Activated T-helper 2 cell treated with anti-CD3 and anti-CD28 coated beads, Interferon-gamma antibody, Interleukin-2, Interleukin-4, amounts not matched to agents 10 μg/mL and 5 μg/mL and 100 μg/mL, durations not matched to agents 14 hours and 24 hours and 36 hours (primary cell): ENCODE results near the gene SGCD. TPM values are rescaled to one million over a fixed set of nuclear protein-coding genes. Genes with fewer than 3 reads are reported as not detected.

ENCODE experiments used
- DNase-seq: peaks from one replicate; pipeline ENCODE4 v3.0.0; 2021; ENCODE audit warnings: low spot score
- H3K27ac Mint-ChIP-seq: one replicate; pipeline ENCODE4 v1.8.0; 2021; ENCODE audit warnings: mixed read lengths
- H3K27me3 Mint-ChIP-seq: one replicate; pipeline ENCODE4 v1.8.0; 2021; ENCODE audit warnings: low read depth, mixed read lengths
- H3K36me3 Mint-ChIP-seq: one replicate; pipeline ENCODE4 v1.8.0; 2021; ENCODE audit warnings: low read depth, mixed read lengths
- H3K4me1 Mint-ChIP-seq: one replicate; pipeline ENCODE4 v1.8.0; 2021; ENCODE audit warnings: low read depth, mixed read lengths
- H3K4me3 Mint-ChIP-seq: one replicate; pipeline ENCODE4 v1.8.0; 2021; ENCODE audit warnings: low read depth, mild to moderate bottlenecking, moderate library complexity, mixed read lengths
- H3K9me3 Mint-ChIP-seq: one replicate; pipeline ENCODE4 v1.8.0; 2021; ENCODE audit warnings: mixed read lengths
- intact Hi-C: fragments of 100-400 bp; cut with micrococcal nuclease; formaldehyde crosslinking; loops from one replicate; pipeline ENCODE4 v1.15.1; 2023
- total RNA-seq: library from RNA; stranded (reverse); gene quantifications from 2 replicates; pipeline ENCODE4 v1.2.3, GENCODE V29; 2022

SGCD gene
- total RNA-seq, 1 donor from 2014 or later: not detected

DNA sequence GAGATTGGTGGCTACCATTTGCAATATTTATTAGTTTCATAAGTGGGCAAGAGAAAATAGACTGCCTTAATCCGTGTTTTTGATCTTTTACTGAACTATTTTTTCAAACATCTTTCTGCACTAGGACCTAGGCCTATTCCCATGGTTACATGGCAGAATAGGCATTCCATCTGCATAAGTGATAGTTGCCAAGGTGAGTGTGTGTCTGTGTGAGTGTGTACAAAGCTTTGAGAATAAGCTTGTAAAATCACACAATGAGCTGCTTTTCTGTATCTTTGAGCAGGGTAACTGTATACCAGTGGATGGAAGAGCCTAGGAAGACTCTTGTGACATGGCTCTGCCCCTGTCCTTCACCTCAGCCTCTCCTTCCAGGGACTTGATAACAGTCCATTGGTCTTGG is 92.7 kb downstream of the SGCD start:
- intact Hi-C loops: loop anchor here (10.0 kb wide), 1 partner anchor 715 kb away; no protein-coding TSS in a partner anchor
- Mint-ChIP-seq H3K27ac (no peak overlapping the region), H3K36me3 (no peaks in the 10 kb centered on the region), H3K9me3 (no peaks in the 10 kb centered on the region), H3K27me3 (no peaks in the 10 kb centered on the region), H3K4me1 (no peaks in the 10 kb centered on the region), H3K4me3 (no peak overlapping the region)
- no peak for DNase-seq

DNA sequence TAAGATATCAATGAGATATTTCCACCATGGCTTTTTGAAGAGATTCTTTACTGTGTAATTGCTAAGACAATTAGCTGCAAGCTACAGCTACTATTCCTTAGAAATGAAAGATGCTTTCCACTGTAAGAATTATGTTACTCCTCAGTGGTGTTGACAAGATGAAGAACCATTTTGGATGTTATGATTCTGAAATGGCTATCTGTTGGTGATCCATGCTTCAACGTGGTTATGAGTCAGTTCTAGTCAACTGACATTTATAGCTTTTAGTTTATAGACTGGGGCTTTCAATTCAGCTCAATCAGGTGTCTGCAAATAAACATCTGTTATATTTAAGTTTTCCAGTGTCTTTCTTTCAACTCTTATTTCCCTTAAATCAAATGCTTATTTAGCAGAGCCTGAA is 93.7 kb downstream of the SGCD start:
- no peaks in the 10 kb centered on the region for H3K27me3 Mint-ChIP-seq
- no peak for DNase-seq
- no peaks in the 10 kb centered on the region for H3K9me3 Mint-ChIP-seq
- H3K27ac Mint-ChIP-seq: no peak overlapping the region
- H3K4me3 Mint-ChIP-seq: no peak overlapping the region
- no peaks in the 10 kb centered on the region for H3K36me3 Mint-ChIP-seq
- no peaks in the 10 kb centered on the region for H3K4me1 Mint-ChIP-seq
- intact Hi-C loops: loop anchor here (10.0 kb wide), 1 partner anchor 714 kb away; no protein-coding TSS in a partner anchor

- Mint-ChIP-seq H3K4me1 (no peaks in the 10 kb centered on the region), H3K36me3 (no peaks in the 10 kb centered on the region), H3K9me3 (no peaks in the 10 kb centered on the region), H3K27ac (no peak overlapping the region), H3K27me3 (no peaks in the 10 kb centered on the region), H3K4me3 (no peak overlapping the region)
- intact Hi-C loops: loop anchor here (10.0 kb wide), 1 partner anchor 713 kb away; no protein-coding TSS in a partner anchor
- no peak for DNase-seq
These were observed 94.8 kb downstream of the SGCD start for GRCh38 chr5:156421798-156422197.

DNA sequence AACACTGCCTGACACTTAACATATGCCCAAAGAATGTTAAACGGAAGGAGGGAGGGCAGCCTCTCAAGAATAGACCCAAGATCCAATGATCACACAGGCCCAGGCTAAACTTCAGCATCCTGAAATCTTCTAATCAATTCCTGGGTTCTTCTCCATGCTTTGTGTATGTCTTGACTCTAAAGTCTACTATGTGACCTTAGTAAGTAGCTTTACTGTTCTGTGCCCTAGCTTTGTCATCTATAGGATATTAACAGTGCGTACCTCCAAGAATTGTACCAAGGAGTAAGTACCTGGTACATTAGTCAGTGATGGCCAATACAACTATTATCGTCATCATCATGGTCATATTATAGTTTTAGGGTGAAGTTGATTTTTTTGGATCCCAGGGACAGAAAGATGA is 96.6 kb downstream of the SGCD start:
- no peak for DNase-seq
- H3K36me3 Mint-ChIP-seq: no peaks in the 10 kb centered on the region
- H3K4me1 Mint-ChIP-seq: no peaks in the 10 kb centered on the region
- no peak overlapping the region for H3K4me3 Mint-ChIP-seq
- H3K9me3 Mint-ChIP-seq: no peaks in the 10 kb centered on the region
- intact Hi-C loops: loop anchor here (10.0 kb wide), 1 partner anchor 711 kb away; no protein-coding TSS in a partner anchor
- H3K27me3 Mint-ChIP-seq: no peaks in the 10 kb centered on the region
- no peak overlapping the region for H3K27ac Mint-ChIP-seq

- H3K27ac Mint-ChIP-seq: no peak overlapping the region
- H3K36me3 Mint-ChIP-seq: no peaks in the 10 kb centered on the region
- no peak overlapping the region for H3K4me3 Mint-ChIP-seq
- no peak for DNase-seq
- H3K9me3 Mint-ChIP-seq: no peaks in the 10 kb centered on the region
- peaks cover 3% of the 10 kb centered on the region for H3K4me1 Mint-ChIP-seq
- intact Hi-C loops: loop anchor here (10.0 kb wide), 1 partner anchor 707 kb away; no protein-coding TSS in a partner anchor
- H3K27me3 Mint-ChIP-seq: peaks cover 3% of the 10 kb centered on the region
These were observed 100.4 kb downstream of the SGCD start for GRCh38 chr5:156427315-156427714.

- H3K4me3 Mint-ChIP-seq: no peak overlapping the region
- peaks cover 3% of the 10 kb centered on the region for H3K27me3 Mint-ChIP-seq
- no peaks in the 10 kb centered on the region for H3K36me3 Mint-ChIP-seq
- peaks cover 3% of the 10 kb centered on the region for H3K4me1 Mint-ChIP-seq
- no peak overlapping the region for H3K27ac Mint-ChIP-seq
- intact Hi-C loops: no loop called here
- no peak for DNase-seq
- H3K9me3 Mint-ChIP-seq: no peaks in the 10 kb centered on the region
These were observed 105.2 kb downstream of the SGCD start for GRCh38 chr5:156431956-156432829.

DNA sequence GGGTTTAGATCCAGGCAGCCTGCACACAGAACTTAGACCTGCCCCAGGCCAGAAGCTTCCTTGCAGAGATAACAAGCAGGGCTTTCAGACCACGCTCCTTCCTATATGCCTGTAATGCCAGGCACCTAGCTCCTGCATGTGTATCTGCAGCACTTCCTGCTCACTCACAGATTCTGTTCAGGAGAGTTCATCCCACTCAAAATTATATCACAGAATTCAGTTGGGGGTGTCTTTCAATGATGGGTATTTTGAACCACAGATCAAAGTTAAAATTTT is 105.8 kb downstream of the SGCD start:
- intact Hi-C loops: no loop called here
- Mint-ChIP-seq H3K4me3 (no peak overlapping the region), H3K27me3 (peaks cover 3% of the 10 kb centered on the region), H3K27ac (no peak overlapping the region), H3K4me1 (peaks cover 3% of the 10 kb centered on the region), H3K36me3 (no peaks in the 10 kb centered on the region), H3K9me3 (no peaks in the 10 kb centered on the region)
- DNase-seq: no peak

- Mint-ChIP-seq H3K27ac (no peak overlapping the region), H3K9me3 (no peaks in the 10 kb centered on the region), H3K36me3 (no peaks in the 10 kb centered on the region), H3K27me3 (peaks cover 2% of the 10 kb centered on the region), H3K4me1 (no peaks in the 10 kb centered on the region), H3K4me3 (no peak overlapping the region)
- intact Hi-C loops: no loop called here
- no peak for DNase-seq
These were observed 107.5 kb downstream of the SGCD start for GRCh38 chr5:156434471-156434870.

DNA sequence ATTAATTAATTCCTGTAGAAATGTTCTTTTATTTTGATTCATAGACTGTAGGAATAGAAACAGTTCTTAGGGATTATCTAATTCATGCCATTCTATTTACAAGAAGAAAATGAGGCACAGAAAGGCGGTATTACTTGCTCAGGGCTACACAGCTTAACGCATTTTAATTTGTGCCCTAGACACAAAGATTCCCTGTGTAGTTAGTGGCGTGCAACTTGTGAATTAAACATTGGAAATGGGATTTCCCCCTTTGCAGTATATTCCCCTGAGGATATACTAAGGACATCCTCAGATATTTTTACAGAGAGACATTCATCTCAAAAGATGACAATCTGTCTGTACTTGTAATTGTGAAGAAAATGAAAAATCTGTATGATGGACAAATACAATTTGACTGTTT is 108.1 kb downstream of the SGCD start:
- Mint-ChIP-seq H3K36me3 (no peaks in the 10 kb centered on the region), H3K27me3 (peaks cover 8% of the 10 kb centered on the region), H3K4me3 (no peak overlapping the region), H3K4me1 (no peaks in the 10 kb centered on the region), H3K9me3 (no peaks in the 10 kb centered on the region), H3K27ac (no peak overlapping the region)
- DNase-seq: no peak
- intact Hi-C loops: no loop called here

GRCh38 chr5:156438076-156438475 is 111.1 kb downstream of the SGCD start:
- no peaks in the 10 kb centered on the region for H3K36me3 Mint-ChIP-seq
- no peak for DNase-seq
- intact Hi-C loops: no loop called here
- no peaks in the 10 kb centered on the region for H3K9me3 Mint-ChIP-seq
- no peaks in the 10 kb centered on the region for H3K4me1 Mint-ChIP-seq
- peaks cover 8% of the 10 kb centered on the region for H3K27me3 Mint-ChIP-seq
- no peak overlapping the region for H3K4me3 Mint-ChIP-seq
- no peak overlapping the region for H3K27ac Mint-ChIP-seq

GRCh38 chr5:156444753-156445291 is 117.9 kb downstream of the SGCD start:
- no peak for DNase-seq
- H3K27me3 Mint-ChIP-seq: peaks cover 10% of the 10 kb centered on the region
- H3K4me1 Mint-ChIP-seq: no peaks in the 10 kb centered on the region
- intact Hi-C loops: no loop called here
- no peak overlapping the region for H3K4me3 Mint-ChIP-seq
- no peaks in the 10 kb centered on the region for H3K36me3 Mint-ChIP-seq
- H3K9me3 Mint-ChIP-seq: no peaks in the 10 kb centered on the region
- H3K27ac Mint-ChIP-seq: no peak overlapping the region

DNA sequence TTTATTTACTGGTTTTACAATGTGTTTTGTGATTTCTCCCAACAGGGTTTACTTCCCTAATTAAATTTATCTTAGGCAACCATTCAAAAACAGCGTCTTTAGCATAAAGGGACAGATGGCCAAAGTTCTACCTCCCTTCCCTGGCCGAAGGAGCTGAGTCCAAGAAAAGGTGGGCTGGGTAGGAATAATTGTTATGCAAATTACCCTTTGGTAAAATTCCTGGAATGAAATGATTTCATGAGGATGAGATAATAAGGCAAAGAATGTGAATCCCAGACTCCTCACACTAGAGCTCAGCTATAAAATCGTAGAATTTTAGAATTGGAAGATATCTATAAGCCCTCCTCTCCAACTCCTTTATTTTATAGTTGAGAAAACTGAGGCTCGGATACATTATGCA is 119.6 kb downstream of the SGCD start:
- Mint-ChIP-seq H3K36me3 (no peaks in the 10 kb centered on the region), H3K27me3 (peaks cover 7% of the 10 kb centered on the region), H3K4me3 (no peak overlapping the region), H3K4me1 (no peaks in the 10 kb centered on the region), H3K27ac (no peak overlapping the region), H3K9me3 (no peaks in the 10 kb centered on the region)
- intact Hi-C loops: no loop called here
- DNase-seq: no peak

DNA sequence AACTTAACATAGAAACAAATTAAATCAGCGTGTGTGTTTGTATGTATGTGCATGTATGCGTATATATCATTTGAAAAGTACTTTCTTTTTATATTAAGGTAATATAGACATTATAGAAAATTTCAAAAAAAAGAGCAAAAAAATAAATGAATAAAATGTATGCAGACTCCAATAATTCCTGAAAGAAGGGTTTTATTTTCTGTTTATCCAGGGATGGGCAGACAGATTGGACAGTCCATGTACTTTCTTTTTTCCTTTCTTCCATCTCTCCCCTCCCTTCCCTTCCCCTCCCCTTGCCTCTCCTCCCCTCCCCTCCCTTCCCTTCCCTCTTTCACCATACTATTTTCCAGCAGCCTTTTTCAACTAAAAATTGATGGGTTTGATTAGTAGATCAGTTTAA is 123.8 kb downstream of the SGCD start:
- H3K4me3 Mint-ChIP-seq: no peak overlapping the region

More for the DNA sequence above, 123.8 kb downstream of the SGCD start:
- Mint-ChIP-seq H3K36me3 (no peaks in the 10 kb centered on the region), H3K4me1 (no peaks in the 10 kb centered on the region), H3K27me3 (no peaks in the 10 kb centered on the region), H3K9me3 (no peaks in the 10 kb centered on the region), H3K27ac (no peak overlapping the region)
- intact Hi-C loops: no loop called here
- no peak for DNase-seq
